B cell (primary cell): ENCODE measurements around the gene GREM1. TPM values are rescaled to one million over a fixed set of nuclear protein-coding genes. Genes with fewer than 3 reads are reported as not detected.

ENCODE experiments used
- ATAC-seq: fragments of 200-7000 bp; cut with Tn5 transposase; one replicate; pipeline ENCODE4 v1.10.0; 2021; ENCODE audit warnings: low read depth, mild to moderate bottlenecking, moderate number of reproducible peaks, moderate library complexity
- CTCF ChIA-PET: fragments of 350-600 bp; sonication (Branson Sonifier 250); formaldehyde crosslinking; loops from one replicate; lab custom pipeline; 2021; ENCODE audit warnings: antibody characterized with exemption, inconsistent platforms; lab: Charles Lee
- POLR2A ChIA-PET: fragments of 350-600 bp; sonication (Branson Sonifier 250); formaldehyde crosslinking; loops from one replicate; lab custom pipeline; 2021; ENCODE audit warnings: antibody characterized with exemption; lab: Charles Lee
- DNase-seq: peaks from one replicate; pipeline ENCODE4 v3.0.0; 2013
- H2AFZ ChIP-seq: 2 replicates; pipeline ENCODE4 v1.6.1; 2012; ENCODE audit warnings: mild to moderate bottlenecking, low read depth, low read length; ENCODE audit not compliant: insufficient read depth, poor library complexity, severe bottlenecking
- H3K27ac ChIP-seq, 2 donors: 1 replicate in 1 of 2; 2 replicates in 1 of 2; pipeline ENCODE4 v1.5.1; 2012 to 2013; ENCODE audit warnings: low read length in 2 of 2, mild to moderate bottlenecking in 2 of 2, moderate library complexity in 1 of 2
- H3K27me3 ChIP-seq, 4 experiments: fragments of 200-600 bp in 1 of 4; sonication (generic) in 1 of 4; replicated peaks in 1 of 4; 1 replicate in 2 of 4; 2 replicates in 2 of 4; pipeline versions ENCODE4 v1.6.1 to v1.7.0; 2013 to 2016; ENCODE audit warnings: low read length in 3 of 4, mild to moderate bottlenecking in 2 of 4, mixed read lengths in 1 of 4, moderate library complexity in 1 of 4; ENCODE audit not compliant: insufficient read depth in 4 of 4, control insufficient read depth in 3 of 4; ENCODE audit errors: control extremely low read depth in 1 of 4
- H3K36me3 ChIP-seq, 2 experiments: replicated peaks in 1 of 2; 1 replicate in 1 of 2; 2 replicates in 1 of 2; pipeline versions ENCODE4 v1.6.1 to v1.7.1; 2013; ENCODE audit warnings: low read length in 1 of 2; ENCODE audit not compliant: insufficient read depth in 2 of 2, control insufficient read depth in 1 of 2; ENCODE audit errors: control extremely low read depth in 1 of 2, extremely low read depth in 1 of 2
- H3K4me1 ChIP-seq, 2 donors: fragments of 200-600 bp in 1 of 2; sonication (generic) in 1 of 2; 1 replicate in 1 of 2; 2 replicates in 1 of 2; pipeline versions ENCODE4 v1.5.1 to v1.6.1; 2013 to 2017; ENCODE audit warnings: low read length in 2 of 2; ENCODE audit not compliant: control insufficient read depth in 2 of 2, insufficient read depth in 2 of 2
- H3K4me2 ChIP-seq: replicated peaks from 2 replicates; pipeline ENCODE3; 2012; ENCODE audit warnings: mild to moderate bottlenecking, low read depth, low read length; ENCODE audit not compliant: poor library complexity, severe bottlenecking
- H3K4me3 ChIP-seq, 5 experiments: fragments of 200-600 bp in 1 of 5; sonication (generic) in 1 of 5; 1 replicate in 3 of 5; 2 replicates in 2 of 5; pipeline versions ENCODE4 v1.5.1 to v1.7.0; 2011 to 2016; ENCODE audit warnings: low read length in 4 of 5, mild to moderate bottlenecking in 4 of 5, low read depth in 2 of 5, control low read depth in 1 of 5, moderate library complexity in 1 of 5; ENCODE audit not compliant: insufficient read depth in 1 of 5; ENCODE audit errors: control extremely low read depth in 1 of 5, extremely low read depth in 1 of 5
- H3K79me2 ChIP-seq: fragments of 200-600 bp; sonication (generic); one replicate; pipeline ENCODE4 v1.6.0; 2016; ENCODE audit warnings: low read length; ENCODE audit not compliant: control insufficient read depth, insufficient read depth
- H3K9ac ChIP-seq: fragments of 200-600 bp; sonication (generic); 2 replicates; pipeline ENCODE4 v1.6.1; 2017; ENCODE audit warnings: mild to moderate bottlenecking, low read length, moderate library complexity
- H3K9me3 ChIP-seq, 3 donors: one replicate each; pipeline versions ENCODE4 v1.6.1 to v1.7.1; 2013; ENCODE audit warnings: low read length in 2 of 3; ENCODE audit not compliant: control insufficient read depth in 2 of 3, insufficient read depth in 1 of 3; ENCODE audit errors: control extremely low read depth in 1 of 3
- H4K20me1 ChIP-seq: 2 replicates; pipeline ENCODE4 v1.6.0; 2012; ENCODE audit warnings: mild to moderate bottlenecking, low read length; ENCODE audit not compliant: insufficient read depth, control insufficient read depth, poor library complexity, severe bottlenecking
- H3K27ac Mint-ChIP-seq: one replicate; pipeline ENCODE4 v1.8.0; 2021; ENCODE audit warnings: mixed read lengths
- H3K27me3 Mint-ChIP-seq: one replicate; pipeline ENCODE4 v1.8.0; 2021; ENCODE audit warnings: mixed read lengths
- H3K4me1 Mint-ChIP-seq: one replicate; pipeline ENCODE4 v1.8.0; 2021; ENCODE audit warnings: mixed read lengths
- H3K4me3 Mint-ChIP-seq: one replicate; pipeline ENCODE4 v1.8.0; 2021; ENCODE audit warnings: mixed read lengths
- H3K9me3 Mint-ChIP-seq: one replicate; pipeline ENCODE4 v1.8.0; 2022; ENCODE audit warnings: mixed read lengths; ENCODE audit not compliant: insufficient read depth
- CTCF ChIP-seq: fragments of 200-600 bp; IDR thresholded peaks from one replicate; pipeline ENCODE4 v1.8.0; 2022; ENCODE audit warnings: antibody characterized with exemption, mild to moderate bottlenecking
- EZH2 ChIP-seq: IDR thresholded peaks from 2 replicates; pipeline ENCODE4 v1.6.1; 2012; ENCODE audit warnings: borderline replicate concordance, low read depth, mild to moderate bottlenecking, moderate library complexity, low read length; ENCODE audit not compliant: insufficient read depth, poor library complexity, severe bottlenecking
- WGBS: methylation state at CpG from one replicate; pipeline ENCODE4 v1.1.5; 2013; ENCODE audit warnings: missing lambda C conversion rate; ENCODE audit not compliant: insufficient coverage; 5-methylcytosine and 5-hydroxymethylcytosine counted together
- intact Hi-C: fragments of 100-400 bp; cut with micrococcal nuclease; formaldehyde crosslinking; loops from one replicate; pipeline ENCODE4 v1.10.0; 2022
- polyA plus RNA-seq: library from polyadenylated mRNA; depleted of rRNA; stranded (reverse); fragments of >200 nt; gene quantifications from 2 replicates; pipeline ENCODE4 v1.2.3, GENCODE V29; 2012
- total RNA-seq, 2 donors: library from RNA; stranded (reverse); fragments of 120-200 nt in 1 of 2; gene quantifications; 1 replicate in 1 of 2; 2 replicates in 1 of 2; pipeline versions ENCODE4 v1.2.3 to v1.2.4, GENCODE V29; 2013 to 2022

The GREM1 gene
- total and polyA plus RNA-seq, 2 donors (not counting 1 experiment from before 2014, with no cell fraction given), result not detected

GRCh38 chr15:32792436-32792835 is 74.6 kb downstream of the GREM1 start:
- Histone ChIP-seq H4K20me1 (no peaks in the 10 kb centered on the region), H3K4me1 (no peaks in the 10 kb centered on the region), H3K9me3 (no peaks in the 10 kb centered on the region), H3K9ac (no peak overlapping the region), H3K79me2 (no peaks in the 10 kb centered on the region), H3K4me3 (no peak overlapping the region), H3K27me3 (peaks cover 0 to 2% (median 0%) of the 10 kb centered on the region in 4 experiments), H3K4me2 (no peak overlapping the region), H3K36me3 (no peaks in the 10 kb centered on the region), H3K27ac (no peak overlapping the region), H2AFZ (no peak overlapping the region)
- CTCF ChIA-PET, result no interaction called here
- WGBS, result 70% methylated on average over 2 of the region's 2 CpGs
- Mint-ChIP-seq H3K27ac (no peak overlapping the region), H3K27me3 (peaks cover 14% of the 10 kb centered on the region), H3K4me3 (no peak overlapping the region), H3K9me3 (no peaks in the 10 kb centered on the region), H3K4me1 (no peaks in the 10 kb centered on the region)
- DNase-seq, result no peak
- no peak for ATAC-seq
- POLR2A ChIA-PET, result no interaction called here
- TF ChIP-seq CTCF, result no peak
- no peak for TF ChIP-seq EZH2
- intact Hi-C loops, result no loop called here

Other genes starting within 250 kb of the GREM1 start
- 7.5 and 9.6 TPM in 2 replicates for gene GOLGA8N, start 124.5 kb upstream of the GREM1 start, total RNA-seq
- 3.7 and 4.4 TPM in 2 replicates for gene GOLGA8N, start 124.5 kb upstream of the GREM1 start, polyA plus RNA-seq
- gene ARHGAP11A, start 102.5 kb upstream of the GREM1 start, total RNA-seq, result 3.3 and 6.0 TPM in 2 replicates
- gene ARHGAP11A, start 102.5 kb upstream of the GREM1 start, polyA plus RNA-seq, result 0.51 and 0.84 TPM in 2 replicates
- gene SCG5, start 76.3 kb upstream of the GREM1 start, total RNA-seq, result not detected in 2 replicates
- 0.18 and 0.39 TPM in 2 replicates for gene SCG5, start 76.3 kb upstream of the GREM1 start, polyA plus RNA-seq